ENCODE measurements around the gene WDR17.

WDR17 gene

GRCh38 chr4:176065435-176066291 is at the start of gene WDR17:
WDR17 (plus strand) TSS chr4:176065841; CDS start chr4:176111581, 45,740 bp downstream.
- DNase-seq, result peak; percentile 74

GRCh38 chr4:176016601-176017000 is 49.0 kb upstream of the WDR17 start:
- DNase-seq, result no peak

DNA sequence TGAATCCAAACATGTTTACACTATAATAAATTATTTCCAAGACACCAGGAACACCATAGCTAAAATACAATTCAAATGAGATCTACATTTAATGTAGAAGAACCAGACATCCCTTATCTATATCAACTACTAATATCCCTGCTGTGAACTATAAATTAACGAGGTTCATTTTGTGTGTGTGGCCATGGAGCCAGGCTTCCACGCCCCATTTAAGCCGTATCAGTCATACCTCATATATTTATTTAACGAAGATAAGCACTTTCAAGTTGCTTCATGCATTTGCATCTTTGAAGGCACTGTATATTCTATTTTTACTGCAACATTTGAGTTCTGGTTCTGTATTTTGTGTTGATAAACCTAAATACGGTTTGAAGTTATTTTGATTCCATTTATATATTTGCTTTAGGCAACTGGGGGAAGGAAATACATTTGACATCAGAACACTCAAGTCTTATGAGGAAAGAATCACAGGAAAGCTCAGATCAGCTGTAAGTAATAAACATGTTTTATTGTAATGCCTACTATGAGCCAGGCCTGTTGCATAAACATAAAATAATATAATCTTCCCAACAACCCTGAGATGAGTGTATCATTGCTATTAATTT is 45.1 kb upstream of the WDR17 start:
- no peak for DNase-seq

DNA sequence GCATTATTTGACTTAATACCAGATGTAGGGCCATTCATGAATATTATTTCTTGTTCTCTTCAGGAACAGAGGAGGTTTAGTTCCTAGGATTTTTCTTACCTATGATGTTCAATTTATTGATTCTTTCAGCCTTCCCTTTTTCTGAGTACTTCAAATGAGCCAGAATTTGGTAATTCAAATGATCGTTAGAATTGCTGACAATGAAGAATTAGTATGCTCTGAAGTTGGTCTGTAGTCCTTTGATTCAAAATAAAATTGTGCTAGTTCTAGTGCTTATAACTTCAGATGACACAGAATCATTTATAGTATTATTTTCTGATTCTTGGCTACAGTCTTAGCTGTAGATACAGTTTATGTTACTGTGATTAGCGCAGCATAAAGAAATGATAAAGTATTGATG is 35.2 kb upstream of the WDR17 start:
- DNase-seq, result no peak

GRCh38 chr4:176031922-176032321 is 33.7 kb upstream of the WDR17 start:
- no peak for DNase-seq

GRCh38 chr4:176032454-176032853 is 33.2 kb upstream of the WDR17 start:
- no peak for DNase-seq

DNA sequence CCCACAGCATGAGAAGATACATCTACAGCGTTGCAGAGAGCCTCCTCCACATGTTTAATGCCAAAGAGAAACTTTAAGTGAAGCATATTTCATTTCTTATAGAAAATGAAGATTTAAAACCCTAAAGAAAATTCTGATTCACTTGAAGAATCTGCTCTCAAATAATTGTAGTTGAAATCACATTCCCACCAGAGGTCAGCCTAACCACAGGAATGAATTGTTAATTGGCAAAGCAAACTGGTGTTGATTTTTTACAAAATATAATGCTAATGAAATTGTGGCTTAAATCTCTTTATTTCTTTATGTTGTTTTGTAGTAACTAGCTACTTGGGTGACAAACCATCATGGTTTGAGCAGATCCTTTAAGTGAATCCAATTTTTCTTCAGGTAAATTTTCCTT is 31.1 kb upstream of the WDR17 start:
- peak; percentile 29 for DNase-seq

DNA sequence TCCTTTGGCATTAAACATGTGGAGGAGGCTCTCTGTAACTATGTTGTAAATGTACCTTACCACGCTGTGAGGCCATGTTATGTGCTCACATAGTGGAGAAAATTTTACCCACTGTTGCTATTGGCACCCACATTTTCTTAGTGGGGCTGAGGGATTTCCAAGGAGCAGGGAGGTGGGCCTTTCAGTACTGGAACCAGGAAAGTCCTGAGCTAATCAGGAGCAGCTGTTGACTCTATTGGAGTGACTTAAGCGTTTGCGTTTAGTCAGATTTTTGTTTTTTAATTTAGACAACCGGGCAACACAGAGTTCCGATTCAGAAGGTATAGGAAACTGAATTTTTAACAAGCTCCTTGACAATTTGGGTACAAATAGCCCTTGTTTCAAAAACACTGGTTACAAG is 30.7 kb upstream of the WDR17 start:
- DNase-seq, result no peak

DNA sequence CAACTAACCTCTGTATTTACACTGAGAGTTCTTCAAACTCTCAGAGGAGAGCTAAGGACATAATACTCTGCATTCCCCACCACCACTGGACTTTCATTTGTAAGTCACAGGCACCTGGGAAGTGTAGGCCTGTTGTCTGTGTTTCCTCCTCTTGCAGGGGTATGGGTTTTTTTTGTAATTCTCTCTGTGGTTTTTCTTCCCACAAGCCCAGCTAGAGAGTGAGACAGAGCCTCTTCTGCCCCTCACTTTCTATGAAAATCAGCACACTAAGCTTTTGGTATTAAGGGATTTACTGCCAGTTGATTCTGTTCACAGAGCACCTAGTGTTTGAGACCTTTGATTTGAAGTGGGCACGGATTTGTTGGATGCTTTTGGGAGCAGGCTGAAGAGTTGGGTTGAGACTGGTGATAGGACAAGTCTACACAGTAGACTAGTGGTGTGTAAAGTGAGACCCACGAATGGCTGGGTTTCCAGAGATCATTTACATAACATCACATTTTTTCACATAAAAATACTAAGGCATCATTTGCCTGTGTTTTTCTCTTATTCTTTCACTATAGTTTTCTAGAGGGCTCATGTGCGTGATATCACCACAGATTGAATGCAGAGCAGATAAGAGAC is 28.9 kb upstream of the WDR17 start:
- no peak for DNase-seq

DNA sequence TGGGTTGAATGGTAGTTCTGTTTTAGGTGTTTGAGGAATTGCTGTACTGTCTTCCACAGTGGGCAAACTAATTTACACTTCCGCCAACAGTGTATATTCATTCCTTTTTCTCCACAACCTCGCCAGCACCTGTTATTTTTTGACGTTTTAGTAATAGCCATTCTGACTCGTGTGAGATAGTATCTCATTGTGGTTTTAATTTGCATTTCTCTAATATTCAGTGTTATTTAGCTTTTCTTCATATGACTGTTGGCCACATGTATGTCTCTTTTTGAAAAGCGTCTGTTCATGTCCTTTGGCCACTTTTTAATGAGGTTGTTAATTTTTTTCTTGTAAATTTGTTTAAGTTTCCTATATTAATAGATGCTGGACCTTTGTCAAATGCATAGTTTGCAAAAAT is 26.9 kb upstream of the WDR17 start:
- DNase-seq, result no peak

DNA sequence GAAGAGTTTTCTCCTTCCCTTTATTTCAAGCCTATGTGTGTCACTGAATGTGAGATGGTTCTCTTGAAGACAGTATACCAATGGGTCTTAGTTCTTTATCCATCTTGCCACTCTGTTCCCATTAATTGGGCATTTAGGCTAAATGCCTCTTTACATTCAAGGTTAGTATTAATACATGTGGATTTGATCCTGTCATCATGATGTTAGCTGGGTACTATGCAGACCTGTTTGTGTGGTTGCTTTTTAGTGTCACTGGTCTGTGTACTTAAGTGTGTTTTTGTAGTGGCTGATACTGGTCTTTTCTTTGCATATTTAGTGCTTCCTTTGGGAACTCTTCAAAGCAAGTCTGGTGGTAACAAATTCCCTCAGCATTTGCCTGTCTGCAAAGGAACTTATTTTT is 23.4 kb upstream of the WDR17 start:
- no peak for DNase-seq

GRCh38 chr4:176043838-176044588 is 21.6 kb upstream of the WDR17 start:
- DNase-seq, result no peak

- DNase-seq, result no peak
Observed at GRCh38 chr4:176044589-176044951, 21.1 kb upstream of the WDR17 start.

DNA sequence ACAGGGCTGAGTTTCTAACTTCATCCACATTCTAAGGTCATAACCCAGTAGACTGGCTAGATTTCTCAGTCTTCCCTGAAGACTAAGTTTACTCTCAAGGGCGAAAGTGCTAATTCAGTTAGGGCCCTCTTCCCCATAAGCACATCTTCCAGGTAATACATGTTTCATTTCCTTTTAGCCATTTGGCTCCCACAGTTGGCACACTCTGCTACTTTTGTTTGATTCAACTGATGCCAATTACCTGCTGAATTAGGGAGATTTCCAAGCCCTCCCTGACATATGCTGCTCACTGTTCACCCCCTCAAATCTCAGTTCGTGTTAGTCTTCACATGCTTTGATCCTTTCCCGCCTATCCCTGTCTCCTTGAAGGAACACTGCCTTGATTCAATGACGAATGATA is 17.0 kb upstream of the WDR17 start:
- no peak for DNase-seq

DNA sequence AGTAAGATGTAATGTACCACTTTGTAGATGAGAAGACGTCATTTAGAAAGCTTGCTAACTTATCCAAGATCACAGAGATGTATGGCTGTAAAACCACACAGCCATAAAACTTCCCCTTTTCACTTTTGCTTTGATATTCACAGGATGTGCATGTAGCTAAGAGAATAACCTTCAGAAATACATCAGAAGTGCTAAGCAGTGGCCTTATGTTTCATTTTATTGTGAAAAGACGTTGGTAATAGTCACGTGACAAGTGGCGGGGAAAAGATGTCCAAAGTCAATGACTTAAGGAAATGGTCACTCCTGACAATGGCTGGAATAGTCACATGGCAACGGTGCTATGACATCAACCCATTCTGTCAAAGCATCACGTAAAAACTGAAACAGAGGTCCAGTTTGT is 12.9 kb upstream of the WDR17 start:
- no peak for DNase-seq

GRCh38 chr4:176053785-176054184 is 11.9 kb upstream of the WDR17 start:
- DNase-seq, result no peak

DNA sequence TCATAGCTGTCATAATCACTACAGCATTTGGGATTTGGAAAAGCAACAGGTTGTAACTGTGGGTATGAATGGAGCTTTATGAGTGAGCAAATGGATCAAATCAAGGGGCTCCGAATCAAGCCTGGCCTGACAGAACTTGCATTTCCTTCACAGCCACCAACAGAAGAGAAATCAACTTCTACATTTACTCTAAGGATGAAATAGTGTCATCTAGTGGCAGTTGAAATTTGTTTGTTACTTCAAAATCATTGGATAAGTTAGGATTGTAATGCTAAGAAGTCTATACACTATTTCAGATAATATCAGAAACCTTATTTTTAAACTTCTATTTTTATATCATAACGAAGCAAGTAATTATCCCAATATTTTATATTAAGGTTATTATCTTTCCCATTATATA is 10.7 kb upstream of the WDR17 start:
- no peak for DNase-seq

DNA sequence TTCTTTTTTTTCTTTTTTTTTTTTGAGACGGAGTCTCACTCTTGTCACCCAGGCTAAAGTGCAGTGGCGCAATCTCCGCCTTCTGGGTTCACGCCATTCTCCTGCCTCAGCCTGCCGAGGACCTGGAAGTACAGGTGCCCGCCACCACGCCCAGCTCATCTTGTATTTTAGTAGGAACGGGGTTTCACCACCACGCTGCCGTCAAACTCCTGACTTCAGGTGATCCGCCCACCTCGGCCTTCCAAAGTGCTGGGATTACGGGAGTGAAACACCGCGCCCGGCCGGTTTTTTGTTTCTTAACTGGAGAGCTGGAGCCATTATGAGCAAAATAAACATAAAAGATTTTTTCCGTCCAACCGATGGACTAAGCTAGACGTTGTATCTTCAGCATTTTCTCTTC is 1.9 kb upstream of the WDR17 start:
- no peak for DNase-seq

- no peak for DNase-seq
Observed at GRCh38 chr4:176064539-176064938, 1.1 kb upstream of the WDR17 start.

- no peak for DNase-seq
Observed at GRCh38 chr4:176066757-176067156, 1.1 kb downstream of the WDR17 start.

- DNase-seq, result no peak
Observed at GRCh38 chr4:176077561-176077960, 11.9 kb downstream of the WDR17 start.

GRCh38 chr4:176084769-176085168 is 19.1 kb downstream of the WDR17 start:
- DNase-seq, result no peak

- DNase-seq, result no peak
Observed at GRCh38 chr4:176090115-176090514, 24.5 kb downstream of the WDR17 start.

GRCh38 chr4:176099314-176099713 is 33.7 kb downstream of the WDR17 start:
- DNase-seq, result no peak
